Neural progenitor cell (in vitro differentiated cells): Measurements from ENCODE around the gene ARHGAP21. TPM values are rescaled to one million over a fixed set of nuclear protein-coding genes. Genes with fewer than 3 reads are reported as not detected.

Source experiments
- DNase-seq: peaks from one replicate; pipeline ENCODE4 v3.0.0-alpha.2; 2016; ENCODE audit warnings: low spot score
- H2AFZ ChIP-seq: fragments of 200-600 bp; sonication (generic); replicated peaks from 2 replicates; pipeline ENCODE4 v1.6.1; 2016; ENCODE audit warnings: antibody characterized with exemption
- H3F3A ChIP-seq: fragments of 200-600 bp; sonication (generic); 2 replicates; pipeline ENCODE4 v1.6.1; 2016; ENCODE audit warnings: antibody characterized with exemption, low read depth
- H3K27ac ChIP-seq: fragments of 200-600 bp; sonication (generic); 2 replicates; pipeline ENCODE4 v1.5.1; 2016; ENCODE audit warnings: mild to moderate bottlenecking
- H3K27me3 ChIP-seq: fragments of 200-600 bp; sonication (generic); 2 replicates; pipeline ENCODE4 v1.6.1; 2016; ENCODE audit warnings: mild to moderate bottlenecking, moderate library complexity
- H3K36me3 ChIP-seq: fragments of 200-600 bp; sonication (generic); 2 replicates; pipeline ENCODE4 v1.5.1; 2016
- H3K4me1 ChIP-seq: fragments of 200-600 bp; sonication (generic); 2 replicates; pipeline ENCODE4 v1.6.1; 2016; ENCODE audit warnings: mixed run types
- H3K4me2 ChIP-seq: fragments of 200-600 bp; sonication (generic); 2 replicates; pipeline ENCODE4 v1.6.1; 2016
- H3K4me3 ChIP-seq: fragments of 200-600 bp; sonication (generic); 2 replicates; pipeline ENCODE4 v1.5.1; 2016
- H3K79me2 ChIP-seq: fragments of 200-600 bp; sonication (generic); 2 replicates; pipeline ENCODE4 v1.6.1; 2016; ENCODE audit warnings: low read depth
- H3K9ac ChIP-seq: fragments of 200-600 bp; sonication (generic); 2 replicates; pipeline ENCODE4 v1.6.1; 2016
- H3K9me3 ChIP-seq: fragments of 200-600 bp; sonication (generic); 2 replicates; pipeline ENCODE4 v1.5.1; 2016; ENCODE audit warnings: low read depth
- H4K20me1 ChIP-seq: fragments of 200-600 bp; sonication (generic); 2 replicates; pipeline ENCODE4 v1.6.1; 2016; ENCODE audit warnings: low read depth
- H3K27ac Mint-ChIP-seq: 3 replicates; pipeline ENCODE4 v1.8.0; 2021; ENCODE audit warnings: mixed read lengths
- H3K27me3 Mint-ChIP-seq: 2 replicates; pipeline ENCODE4 v1.8.0; 2022; ENCODE audit warnings: low read depth, mild to moderate bottlenecking, inconsistent platforms, moderate library complexity, mixed read lengths; ENCODE audit not compliant: insufficient read depth
- H3K36me3 Mint-ChIP-seq: 3 replicates; pipeline ENCODE4 v1.8.0; 2021; ENCODE audit warnings: mixed read lengths
- H3K4me1 Mint-ChIP-seq: 3 replicates; pipeline ENCODE4 v1.8.0; 2021; ENCODE audit warnings: mixed read lengths
- H3K4me3 Mint-ChIP-seq: 3 replicates; pipeline ENCODE4 v1.8.0; 2021; ENCODE audit warnings: mild to moderate bottlenecking, moderate library complexity, mixed read lengths
- H3K9me3 Mint-ChIP-seq: 3 replicates; pipeline ENCODE4 v1.8.0; 2020; ENCODE audit warnings: mixed read lengths
- EZH2 ChIP-seq: fragments of 200-600 bp; sonication (generic); IDR thresholded peaks from 2 replicates; pipeline ENCODE4 v1.6.1; 2017; ENCODE audit warnings: antibody characterized with exemption, mild to moderate bottlenecking, moderate library complexity
- EZH2phosphoT487 ChIP-seq: fragments of 200-600 bp; sonication (generic); IDR thresholded peaks from 2 replicates; pipeline ENCODE4 v1.6.1; 2017; ENCODE audit warnings: antibody characterized with exemption
- total RNA-seq: library from RNA; depleted of rRNA; stranded (reverse); fragments of >200 nt; gene quantifications from 2 replicates; pipeline ENCODE4 v1.2.3, GENCODE V29; 2015; ENCODE audit warnings: low replicate concordance
- TF ChIP-seq, protein P1 (sequence below): fragments of 200-600 bp; sonication (generic); IDR thresholded peaks from 2 replicates; pipeline ENCODE4 v1.5.1; 2017; ENCODE audit warnings: antibody characterized with exemption, mild to moderate bottlenecking

The ARHGAP21 gene
- total RNA-seq, 1 donor from 2014 or later = 65.7 TPM

DNA sequence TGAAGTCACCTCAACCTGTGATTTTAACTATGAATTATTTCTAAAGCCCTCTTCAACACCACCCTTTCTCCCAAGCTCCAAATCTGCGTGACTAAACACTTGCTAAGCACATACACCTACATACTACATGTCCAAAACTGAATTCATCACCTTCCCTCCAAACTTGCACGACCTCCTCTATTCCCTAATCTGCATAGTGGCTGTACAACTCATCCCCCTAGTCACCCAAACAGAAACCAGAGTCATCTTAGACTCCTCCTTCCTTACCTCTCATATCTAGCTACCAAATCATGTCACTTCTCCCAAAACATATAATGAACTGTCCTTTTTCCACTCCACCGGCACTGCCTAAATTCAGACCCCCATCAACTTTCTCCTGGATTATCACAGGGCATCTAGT lies 16.2 kb downstream of the ARHGAP21 start:
- Mint-ChIP-seq H3K4me3 (no peak overlapping the region), H3K27me3 (no peaks in the 10 kb centered on the region), H3K27ac (no peak overlapping the region), H3K9me3 (peaks cover 2% of the 10 kb centered on the region), H3K4me1 (no peaks in the 10 kb centered on the region), H3K36me3 (peaks cover 16% of the 10 kb centered on the region)
- Histone ChIP-seq H3K79me2 (peaks cover 98% of the 10 kb centered on the region), H3K9ac (no peak overlapping the region), H2AFZ (no peak overlapping the region), H3K9me3 (no peaks in the 10 kb centered on the region), H3K4me1 (peaks cover 6% of the 10 kb centered on the region), H4K20me1 (peaks cover 28% of the 10 kb centered on the region), H3K27me3 (no peaks in the 10 kb centered on the region), H3K27ac (no peak overlapping the region), H3K4me3 (no peak overlapping the region), H3K4me2 (no peak overlapping the region), H3F3A (no peaks in the 10 kb centered on the region), H3K36me3 (no peaks in the 10 kb centered on the region)
- TF ChIP-seq EZH2 (no peak), EZH2phosphoT487 (no peak)
- TF ChIP-seq, protein P1, sequence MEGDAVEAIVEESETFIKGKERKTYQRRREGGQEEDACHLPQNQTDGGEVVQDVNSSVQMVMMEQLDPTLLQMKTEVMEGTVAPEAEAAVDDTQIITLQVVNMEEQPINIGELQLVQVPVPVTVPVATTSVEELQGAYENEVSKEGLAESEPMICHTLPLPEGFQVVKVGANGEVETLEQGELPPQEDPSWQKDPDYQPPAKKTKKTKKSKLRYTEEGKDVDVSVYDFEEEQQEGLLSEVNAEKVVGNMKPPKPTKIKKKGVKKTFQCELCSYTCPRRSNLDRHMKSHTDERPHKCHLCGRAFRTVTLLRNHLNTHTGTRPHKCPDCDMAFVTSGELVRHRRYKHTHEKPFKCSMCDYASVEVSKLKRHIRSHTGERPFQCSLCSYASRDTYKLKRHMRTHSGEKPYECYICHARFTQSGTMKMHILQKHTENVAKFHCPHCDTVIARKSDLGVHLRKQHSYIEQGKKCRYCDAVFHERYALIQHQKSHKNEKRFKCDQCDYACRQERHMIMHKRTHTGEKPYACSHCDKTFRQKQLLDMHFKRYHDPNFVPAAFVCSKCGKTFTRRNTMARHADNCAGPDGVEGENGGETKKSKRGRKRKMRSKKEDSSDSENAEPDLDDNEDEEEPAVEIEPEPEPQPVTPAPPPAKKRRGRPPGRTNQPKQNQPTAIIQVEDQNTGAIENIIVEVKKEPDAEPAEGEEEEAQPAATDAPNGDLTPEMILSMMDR = no peak
- no peak for DNase-seq

DNA sequence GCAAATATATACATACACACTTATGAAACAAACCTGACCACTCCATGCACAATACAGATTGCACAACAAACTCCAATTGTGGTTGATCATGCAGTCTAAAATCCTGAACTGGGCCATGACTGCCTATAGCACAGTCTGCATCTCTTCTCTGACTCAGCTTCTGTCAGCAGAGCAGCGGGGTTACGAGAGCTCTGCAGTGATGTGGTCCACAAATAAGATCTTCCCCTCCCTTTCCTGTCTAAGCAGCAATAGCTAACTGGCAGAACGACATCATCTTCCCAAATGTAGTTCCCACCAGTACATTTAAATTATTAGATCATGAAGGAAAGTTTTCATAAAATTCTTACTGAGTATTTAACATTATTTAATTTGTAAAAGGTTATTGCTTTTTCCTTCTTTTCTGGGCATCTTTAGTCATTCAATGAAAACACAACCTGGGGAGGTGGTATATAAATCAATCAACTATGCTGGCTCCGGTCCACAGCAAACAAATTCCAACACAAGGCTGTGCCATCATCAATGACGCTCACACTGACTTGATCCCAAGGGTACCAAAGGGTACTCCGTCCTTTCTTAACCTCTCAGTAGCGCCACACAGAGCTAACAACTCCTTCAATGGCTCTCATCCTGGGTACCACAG lies 17.1 kb downstream of the ARHGAP21 start:
- Histone ChIP-seq H3K27me3 (no peaks in the 10 kb centered on the region), H3K27ac (no peak overlapping the region), H3K4me3 (no peak overlapping the region), H3K36me3 (no peaks in the 10 kb centered on the region), H3K79me2 (peaks cover 95% of the 10 kb centered on the region), H3K9ac (no peak overlapping the region), H3K4me2 (no peak overlapping the region), H4K20me1 (peaks cover 28% of the 10 kb centered on the region), H3K4me1 (peaks cover 6% of the 10 kb centered on the region), H3K9me3 (no peaks in the 10 kb centered on the region), H3F3A (no peaks in the 10 kb centered on the region), H2AFZ (no peak overlapping the region)
- H3K4me1 Mint-ChIP-seq = no peaks in the 10 kb centered on the region
- no peak overlapping the region for H3K4me3 Mint-ChIP-seq
- no peak overlapping the region for H3K27ac Mint-ChIP-seq
- H3K9me3 Mint-ChIP-seq = peaks cover 2% of the 10 kb centered on the region
- peaks cover 16% of the 10 kb centered on the region for H3K36me3 Mint-ChIP-seq
- TF ChIP-seq EZH2 = no peak
- TF ChIP-seq, protein P1 = no peak
- TF ChIP-seq EZH2phosphoT487 = no peak
- DNase-seq = no peak
- H3K27me3 Mint-ChIP-seq = no peaks in the 10 kb centered on the region

DNA sequence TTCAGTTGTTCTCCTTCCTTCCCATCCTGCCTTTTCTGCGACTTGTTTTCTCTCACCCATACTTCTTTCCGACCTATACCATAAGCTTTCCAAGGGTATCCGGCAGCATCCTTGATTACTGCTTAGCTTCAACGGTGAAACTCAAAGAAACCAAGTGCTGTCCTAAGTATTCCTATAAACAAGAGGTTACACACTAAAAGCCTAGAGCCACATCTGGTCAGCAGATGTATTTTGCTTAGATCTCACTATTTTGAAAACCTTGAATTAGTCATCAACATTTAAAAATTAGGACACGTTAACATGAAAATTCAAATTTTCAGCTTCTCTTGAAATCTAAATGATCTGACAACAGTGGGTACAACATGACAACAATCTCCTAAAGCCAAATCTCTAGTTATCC lies 20.0 kb downstream of the ARHGAP21 start:
- Histone ChIP-seq H3K9ac (no peak overlapping the region), H3K4me2 (no peak overlapping the region), H4K20me1 (peaks cover 12% of the 10 kb centered on the region), H3K4me3 (no peak overlapping the region), H3K36me3 (no peaks in the 10 kb centered on the region), H3K27ac (no peak overlapping the region), H3K4me1 (peaks cover 6% of the 10 kb centered on the region), H3K27me3 (no peaks in the 10 kb centered on the region), H3K79me2 (peaks cover 91% of the 10 kb centered on the region), H3K9me3 (no peaks in the 10 kb centered on the region), H2AFZ (no peak overlapping the region), H3F3A (no peaks in the 10 kb centered on the region)
- TF ChIP-seq EZH2 = no peak
- no peak for TF ChIP-seq EZH2phosphoT487
- TF ChIP-seq, protein P1 = no peak
- H3K4me3 Mint-ChIP-seq = no peak overlapping the region
- peak overlapping the region; percentile 7 for H3K27ac Mint-ChIP-seq
- H3K36me3 Mint-ChIP-seq = peaks cover 13% of the 10 kb centered on the region
- no peaks in the 10 kb centered on the region for H3K27me3 Mint-ChIP-seq
- no peaks in the 10 kb centered on the region for H3K9me3 Mint-ChIP-seq
- DNase-seq = no peak
- no peaks in the 10 kb centered on the region for H3K4me1 Mint-ChIP-seq
